K562 (cell line): ENCODE measurements around the gene ZSCAN22. TPM values are rescaled to one million over a fixed set of nuclear protein-coding genes. Genes with fewer than 3 reads are reported as not detected.
A peak's percentile ranks its signal among the peaks of the same experiment; 100 is the strongest.

Experiments
- HDAC8 ChIP-seq: fragments of 450-650 bp; IDR thresholded peaks from 2 replicates; pipeline ENCODE4 v1.6.1; 2016; ENCODE audit warnings: mild to moderate bottlenecking, missing genetic modification characterization, moderate library complexity, missing compliant biosample characterization
- MCM2 ChIP-seq: fragments of 450-650 bp; IDR thresholded peaks from 2 replicates; pipeline ENCODE4 v1.6.1; 2017; ENCODE audit warnings: low read depth, mild to moderate bottlenecking
- MCM7 ChIP-seq, 2 experiments: fragments of 450-650 bp; IDR thresholded peaks; 2 replicates each; pipeline ENCODE4 v1.6.1; 2016 to 2018
- NFIX ChIP-seq: fragments of 250-450 bp; sonication (Bioruptor Pico); IDR thresholded peaks from 2 replicates; pipeline ENCODE4 v1.4.0; 2020; ENCODE audit warnings: low read depth, mild to moderate bottlenecking, moderate library complexity
- PCBP1 ChIP-seq: fragments of 200-400 bp; formaldehyde crosslinking; IDR thresholded peaks from 2 replicates; pipeline ENCODE4 v1.6.1; 2018; ENCODE audit warnings: mild to moderate bottlenecking, low read depth, low read length; ENCODE audit not compliant: poor library complexity, severe bottlenecking
- POLR2AphosphoS5 ChIP-seq: IDR thresholded peaks from 2 replicates; pipeline ENCODE4 v1.6.1; 2011; ENCODE audit warnings: mild to moderate bottlenecking, low read depth, low read length, moderate library complexity; ENCODE audit not compliant: control insufficient read depth, insufficient read depth
- REST ChIP-seq, 2 experiments: fragments of 450-650 bp; formaldehyde crosslinking in 1 of 2; IDR thresholded peaks; 2 replicates each; pipeline versions ENCODE4 v1.4.0 to v1.6.1; 2014 to 2020; ENCODE audit warnings: mild to moderate bottlenecking in 2 of 2, borderline replicate concordance in 1 of 2, low read depth in 1 of 2
- SAFB ChIP-seq: fragments of 200-400 bp; formaldehyde crosslinking; IDR thresholded peaks from 2 replicates; pipeline ENCODE4 v1.6.1; 2017; ENCODE audit warnings: low read depth, low read length, borderline replicate concordance
- STAT6 ChIP-seq: sonication (generic); formaldehyde crosslinking; IDR thresholded peaks from 2 replicates; pipeline ENCODE4 v1.8.1; 2023; ENCODE audit warnings: mild to moderate bottlenecking, missing genetic modification reagents
- THAP7 ChIP-seq: fragments of 250-450 bp; sonication (Bioruptor Pico); IDR thresholded peaks from 2 replicates; pipeline ENCODE4 v1.5.0; 2021
- polyA plus RNA-seq, 8 experiments: library from polyadenylated mRNA; depleted of rRNA in 4 of 8; stranded (reverse) in 5 of 8; unstranded in 3 of 8; fragments of >200 nt; fragmentation: Nextera tagmentation in 2 of 8; fragmentation: Illumina TruSeq in 1 of 8; extraction: Ambion mirVana in 2 of 8; extraction: Trizol in 1 of 8; gene quantifications; 2 replicates each; pipeline versions ENCODE4 v1.2.1 to v1.2.3, GENCODE V29; 2011 to 2014; ENCODE audit warnings: inconsistent platforms in 1 of 8, missing spikeins in 1 of 8
- total RNA-seq, 7 experiments: library from RNA; depleted of rRNA in 6 of 7; stranded (reverse); fragments of >200 nt in 6 of 7; fragmentation: Illumina TruSeq in 2 of 7; extraction: Trizol in 2 of 7; gene quantifications; 2 replicates each; pipeline versions ENCODE4 v1.2.1 to v1.2.3, GENCODE V29; 2011 to 2021; ENCODE audit warnings: low replicate concordance in 1 of 7

Gene ZSCAN22
- total and polyA plus RNA-seq, 9 of the 15 experiments (the other 6 are each of a cell fraction or from before 2014, with no cell fraction given), result 0.98 to 5.3 (median 3.0) TPM

- TF ChIP-seq REST (IDR thresholded peaks at IDR 0.05; ENCODE audit: borderline replicate concordance) (0 out of 2 replicates have a peak, but pooled peaks have one; percentile 27), REST (CRISPR knock-in tag; IDR thresholded peaks at IDR 0.05; ENCODE audit: low read depth) (peak; percentile 86; the same call in 1 of the 2 replicates), HDAC8 (tag) (peak; percentile 29; the same call in 1 of the 2 replicates), THAP7 (CRISPR knock-in tag) (no peak; the same call in 1 of the 2 replicates), NFIX (no peak), MCM7 (IDR thresholded peaks at IDR 0.05) (no peak), STAT6 (CRISPR knock-in tag) (peak; percentile 85; the same call in 1 of the 2 replicates), POLR2AphosphoS5 (peak; percentile 64), PCBP1 (peak; percentile 90), SAFB (peak; percentile 76; the same call in 1 of the 2 replicates), MCM2 (no peak)
Measured at GRCh38 chr19:58380662-58381459, 54.1 kb downstream of the ZSCAN22 start, which contains the start of gene ZNF837 (continued).
